Measurements from ENCODE around the gene WASF2. TPM values are rescaled to one million over a fixed set of nuclear protein-coding genes. Genes with fewer than 3 reads are reported as not detected.

The WASF2 gene
- total RNA-seq, 2 donors from 2014 or later = 28.0 to 36.1 TPM

- DNase-seq = no peak
- H3K36me3 ChIP-seq (replicated peaks in 1 of 2; ENCODE audit: insufficient read depth in 1 of 2, low read depth in 2 of 2) = no peaks in the 10 kb centered on the region
- no peak overlapping the region for H3K4me3 ChIP-seq
- TF ChIP-seq CTCF (IDR thresholded peaks at IDR 0.05) (no peak), POLR2A (IDR thresholded peaks at IDR 0.05) (no peak)
- WGBS, 2 donors = 40 to 46% methylated on average over 5 of the region's 5 CpGs
- no peaks in the 10 kb centered on the region for H3K9me3 ChIP-seq
- peak; percentile 58 for ATAC-seq
- H3K27me3 ChIP-seq = no peaks in the 10 kb centered on the region
- intact Hi-C loops (cut with DNase I) = no loop called here
- H3K4me1 ChIP-seq = peaks cover 21% of the 10 kb centered on the region
- peak overlapping the region in 3 of 4 donors; percentile 37 to 66 (median 43) for H3K27ac ChIP-seq
Measured at GRCh38 chr1:27455139-27455811, 34.7 kb downstream of the WASF2 start.

- TF ChIP-seq CTCF (IDR thresholded peaks at IDR 0.05) (no peak), POLR2A (IDR thresholded peaks at IDR 0.05) (no peak)
- H3K4me1 ChIP-seq = peaks cover 15% of the 10 kb centered on the region
- no peaks in the 10 kb centered on the region for H3K9me3 ChIP-seq
- DNase-seq (no peak), ATAC-seq (no peak)
- intact Hi-C loops (cut with DNase I) = no loop called here
- H3K27me3 ChIP-seq = no peaks in the 10 kb centered on the region
- H3K27ac ChIP-seq = peak overlapping the region in 1 of 4 donors; percentile 66
- H3K4me3 ChIP-seq = no peak overlapping the region
- WGBS, 2 donors = 92 to 95% methylated on average over 4 of the region's 4 CpGs
- no peaks in the 10 kb centered on the region for H3K36me3 ChIP-seq (replicated peaks in 1 of 2; ENCODE audit: insufficient read depth in 1 of 2, low read depth in 2 of 2)
Measured at GRCh38 chr1:27454610-27455009, 35.4 kb downstream of the WASF2 start.

GRCh38 chr1:27451343-27451742 is 38.6 kb downstream of the WASF2 start:
- Histone ChIP-seq H3K9me3 (no peaks in the 10 kb centered on the region), H3K36me3 (replicated peaks in 1 of 2; ENCODE audit: insufficient read depth in 1 of 2, low read depth in 2 of 2) (no peaks in the 10 kb centered on the region), H3K4me1 (peaks cover 26% of the 10 kb centered on the region), H3K27me3 (no peaks in the 10 kb centered on the region), H3K27ac (no peak overlapping the region), H3K4me3 (no peak overlapping the region)
- 87 to 93% methylated on average over 1 of the region's 1 CpG for WGBS, 2 donors
- TF ChIP-seq CTCF (IDR thresholded peaks at IDR 0.05) (no peak), POLR2A (IDR thresholded peaks at IDR 0.05) (no peak)
- intact Hi-C loops (cut with DNase I) = no loop called here
- DNase-seq (no peak), ATAC-seq (no peak)

- Histone ChIP-seq H3K27ac (no peak overlapping the region), H3K4me1 (peaks cover 12% of the 10 kb centered on the region), H3K4me3 (no peak overlapping the region), H3K9me3 (no peaks in the 10 kb centered on the region), H3K27me3 (no peaks in the 10 kb centered on the region), H3K36me3 (replicated peaks in 1 of 2; ENCODE audit: insufficient read depth in 1 of 2, low read depth in 2 of 2) (no peaks in the 10 kb centered on the region)
- WGBS, 2 donors = 81 to 92% methylated on average over 9 of the region's 9 CpGs
- intact Hi-C loops (cut with DNase I) = no loop called here
- DNase-seq (no peak), ATAC-seq (no peak)
- no peak for TF ChIP-seq CTCF (IDR thresholded peaks at IDR 0.05)
- TF ChIP-seq POLR2A (IDR thresholded peaks at IDR 0.05) = no peak
Measured at GRCh38 chr1:27448982-27449381, 41.0 kb downstream of the WASF2 start.

GRCh38 chr1:27447883-27448282 is 42.1 kb downstream of the WASF2 start:
- H3K9me3 ChIP-seq = no peaks in the 10 kb centered on the region
- H3K27ac ChIP-seq = no peak overlapping the region
- 41 to 50% methylated on average over 3 of the region's 3 CpGs for WGBS, 2 donors
- intact Hi-C loops (cut with DNase I) = no loop called here
- H3K27me3 ChIP-seq = no peaks in the 10 kb centered on the region
- ATAC-seq = no peak
- no peak overlapping the region for H3K4me3 ChIP-seq
- no peak for DNase-seq
- TF ChIP-seq CTCF (IDR thresholded peaks at IDR 0.05) (no peak), POLR2A (IDR thresholded peaks at IDR 0.05) (no peak)
- H3K4me1 ChIP-seq = peaks cover 12% of the 10 kb centered on the region
- H3K36me3 ChIP-seq (replicated peaks in 1 of 2; ENCODE audit: insufficient read depth in 1 of 2, low read depth in 2 of 2) = no peaks in the 10 kb centered on the region

All from body of pancreas (tissue), 4 donors.